ENCODE measurements around the gene PATJ. TPM values are rescaled to one million over a fixed set of nuclear protein-coding genes. Genes with fewer than 3 reads are reported as not detected.
"Not testable (repeated sequence)": the region's sequence is repeated elsewhere in the genome, so short reads cannot be mapped to it uniquely, and the experiment has no call there.

PATJ gene
- total RNA-seq, 2 donors from 2014 or later: 56.6 to 72.1 TPM

DNA sequence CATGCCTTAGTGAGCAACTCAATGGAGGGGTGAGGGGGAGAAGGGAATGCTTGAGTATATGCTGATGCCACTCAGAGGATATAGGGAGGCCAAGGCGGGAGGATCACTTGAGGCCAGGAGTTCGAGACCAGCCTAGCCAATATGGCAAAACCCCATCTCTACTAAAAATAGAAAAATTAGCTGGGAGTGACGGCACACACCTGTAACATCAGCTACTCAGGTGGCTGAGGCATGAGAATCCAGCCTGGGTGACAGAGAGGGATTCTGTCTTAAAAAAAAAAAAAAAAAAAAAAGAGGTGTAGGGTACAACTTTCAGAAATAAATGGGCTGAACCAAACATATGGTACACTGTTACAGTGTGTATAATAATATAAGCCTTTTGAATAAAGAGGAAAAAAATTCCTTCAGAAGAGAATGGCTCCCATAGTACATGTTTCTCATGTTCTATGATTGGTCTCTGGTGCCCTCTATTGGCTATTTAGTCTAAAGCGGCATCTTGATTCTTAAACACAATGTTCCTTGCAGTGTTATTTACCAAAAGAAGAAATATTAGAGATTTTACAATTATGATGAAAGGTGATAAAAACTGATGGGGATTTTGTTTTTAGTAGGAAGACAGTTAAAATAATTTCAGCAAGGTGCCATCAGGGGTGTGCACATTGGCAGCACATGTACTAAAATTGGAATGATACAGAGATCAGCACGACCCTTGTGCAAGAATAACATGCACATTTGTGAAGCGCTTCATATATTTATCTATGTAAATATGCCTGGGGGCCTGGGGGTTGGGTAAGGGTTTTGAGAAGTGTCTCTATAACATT is 109.8 kb downstream of the PATJ start:
- Mint-ChIP-seq H3K4me1 (peaks cover 7% of the 10 kb centered on the region), H3K27me3 (no peaks in the 10 kb centered on the region), H3K4me3 (no peak overlapping the region), H3K36me3 (ENCODE audit: low read depth) (no peaks in the 10 kb centered on the region), H3K27ac (no peak overlapping the region)
- ATAC-seq (peak; percentile 69), DNase-seq (no peak)
- no peaks in the 10 kb centered on the region for H3K9me3 ChIP-seq (ENCODE audit: control insufficient read depth, low read length, poor library complexity, severe bottlenecking)

DNA sequence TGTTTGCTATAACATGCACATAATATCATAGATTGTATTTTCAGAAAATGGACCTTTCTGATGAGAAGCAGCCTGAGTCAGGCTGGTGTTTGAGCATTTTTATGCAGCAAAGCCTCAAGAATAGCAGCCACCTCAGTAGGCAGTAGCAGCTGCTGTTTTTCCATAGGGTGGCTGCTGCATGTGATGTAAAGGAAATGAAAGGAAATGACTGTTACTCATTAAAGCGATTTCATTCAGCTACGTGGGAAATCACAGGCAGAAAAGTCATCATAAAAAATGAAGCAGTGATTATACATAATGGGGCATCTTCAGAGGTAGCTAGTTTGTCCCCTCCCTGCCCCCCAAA is 110.4 kb downstream of the PATJ start:
- H3K4me1 Mint-ChIP-seq: peaks cover 7% of the 10 kb centered on the region
- H3K9me3 ChIP-seq (ENCODE audit: control insufficient read depth, low read length, poor library complexity, severe bottlenecking): no peaks in the 10 kb centered on the region
- no peaks in the 10 kb centered on the region for H3K27me3 Mint-ChIP-seq
- H3K4me3 Mint-ChIP-seq: no peak overlapping the region
- no peak overlapping the region for H3K27ac Mint-ChIP-seq
- no peaks in the 10 kb centered on the region for H3K36me3 Mint-ChIP-seq (ENCODE audit: low read depth)
- ATAC-seq: no peak
- DNase-seq: no peak

DNA sequence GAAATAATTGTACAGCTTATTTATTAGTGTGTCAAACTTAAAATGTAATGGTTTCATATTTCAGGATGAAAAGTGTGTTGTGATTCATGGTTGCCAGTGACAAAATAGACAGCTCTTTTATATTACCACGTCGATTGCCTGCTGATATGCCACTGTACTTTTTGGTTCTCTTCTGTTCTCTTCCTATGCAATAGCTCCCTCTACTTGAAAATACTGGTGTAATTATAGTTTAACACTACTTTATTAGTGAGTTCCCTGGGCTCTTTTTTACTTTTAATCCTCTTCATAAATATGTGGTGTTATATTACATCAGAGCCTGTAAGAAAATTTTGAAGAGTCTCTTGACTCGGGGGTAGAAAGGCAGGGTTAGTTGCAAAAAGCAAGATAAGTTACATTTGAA is 111.3 kb downstream of the PATJ start:
- H3K27me3 Mint-ChIP-seq: no peaks in the 10 kb centered on the region
- no peak overlapping the region for H3K27ac Mint-ChIP-seq
- peaks cover 7% of the 10 kb centered on the region for H3K4me1 Mint-ChIP-seq
- H3K4me3 Mint-ChIP-seq: no peak overlapping the region
- H3K36me3 Mint-ChIP-seq (ENCODE audit: low read depth): peaks cover 4% of the 10 kb centered on the region
- DNase-seq (no peak), ATAC-seq (no peak)
- H3K9me3 ChIP-seq (ENCODE audit: control insufficient read depth, low read length, poor library complexity, severe bottlenecking): no peaks in the 10 kb centered on the region

DNA sequence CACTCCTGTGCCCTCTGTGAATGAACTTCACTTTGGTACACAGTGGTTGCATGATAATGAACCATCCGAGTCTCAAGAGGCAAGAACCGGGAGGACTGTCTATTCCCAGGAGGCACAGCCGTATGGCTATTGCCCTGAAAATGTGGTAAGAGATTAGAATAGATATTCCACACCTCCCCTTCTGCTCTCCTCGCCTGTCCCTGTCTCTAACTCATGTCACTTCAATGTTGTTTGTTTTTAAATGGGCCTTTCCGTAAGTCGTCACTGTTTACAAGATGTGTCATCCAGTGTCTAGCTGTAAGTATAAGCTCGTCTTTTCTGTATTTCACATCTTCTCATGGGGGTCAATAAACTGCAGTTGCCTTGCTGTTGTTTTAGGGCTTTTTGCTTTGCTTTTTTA is 122.2 kb downstream of the PATJ start:
- no peaks in the 10 kb centered on the region for H3K9me3 ChIP-seq (ENCODE audit: control insufficient read depth, low read length, poor library complexity, severe bottlenecking)
- H3K27me3 Mint-ChIP-seq: no peaks in the 10 kb centered on the region
- ATAC-seq: no peak
- peaks cover 10% of the 10 kb centered on the region for H3K36me3 Mint-ChIP-seq (ENCODE audit: low read depth)
- no peak overlapping the region for H3K27ac Mint-ChIP-seq
- H3K4me3 Mint-ChIP-seq: no peak overlapping the region
- no peak for DNase-seq
- H3K4me1 Mint-ChIP-seq: no peaks in the 10 kb centered on the region

DNA sequence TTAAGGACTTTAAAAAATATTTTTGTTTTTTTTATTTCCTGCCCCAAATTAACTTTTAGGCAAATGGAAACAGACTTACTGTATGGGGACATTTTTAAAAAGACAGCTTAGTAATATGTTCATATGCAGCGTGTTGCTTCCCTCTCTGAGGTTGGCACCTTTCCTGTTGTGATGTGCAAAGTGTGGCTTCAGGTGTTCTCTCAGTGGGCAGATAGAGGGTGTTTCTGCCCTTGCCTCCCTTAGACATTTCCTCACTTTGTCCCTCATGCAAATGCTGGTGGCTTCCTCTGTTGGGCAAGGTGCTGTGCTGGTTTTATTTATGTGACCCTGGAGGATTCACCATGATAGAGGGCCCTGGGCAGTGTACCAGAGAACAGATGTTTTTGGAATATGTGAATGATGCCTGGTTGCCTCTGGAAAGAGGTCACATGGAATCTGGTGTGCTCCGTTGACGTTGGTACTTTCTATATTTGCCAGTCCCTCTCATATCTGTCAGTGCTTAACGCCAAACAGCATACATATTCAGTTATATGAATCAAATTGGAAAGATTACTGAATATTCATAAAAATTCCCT is 123.5 kb downstream of the PATJ start:
- no peak for ATAC-seq
- Mint-ChIP-seq H3K4me1 (no peaks in the 10 kb centered on the region), H3K27ac (no peak overlapping the region), H3K4me3 (no peak overlapping the region), H3K36me3 (ENCODE audit: low read depth) (peaks cover 10% of the 10 kb centered on the region), H3K27me3 (no peaks in the 10 kb centered on the region)
- no peaks in the 10 kb centered on the region for H3K9me3 ChIP-seq (ENCODE audit: control insufficient read depth, low read length, poor library complexity, severe bottlenecking)
- no peak for DNase-seq

DNA sequence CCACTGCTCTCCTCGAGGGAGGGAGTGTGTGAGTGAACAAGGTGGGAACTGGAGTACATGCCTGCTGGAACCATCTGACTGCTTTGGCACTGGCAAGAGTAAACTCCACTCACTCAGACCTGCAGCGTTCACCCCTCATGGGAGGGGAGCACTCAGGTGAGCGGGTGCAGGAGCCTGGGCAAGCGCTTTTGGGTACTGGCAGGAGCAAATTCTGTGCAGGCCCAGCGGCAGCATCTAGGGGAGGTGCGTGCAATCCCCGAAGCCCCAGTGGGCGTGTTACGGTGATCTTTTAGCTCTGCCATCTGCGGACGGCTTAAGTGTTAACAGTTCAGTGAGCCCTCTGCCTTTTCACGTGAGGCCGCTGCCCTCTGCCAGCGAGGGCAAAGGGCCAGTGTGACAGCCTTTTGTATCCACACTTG is 127.4 kb downstream of the PATJ start:
- ATAC-seq: no peak
- no peaks in the 10 kb centered on the region for H3K27me3 Mint-ChIP-seq
- no peaks in the 10 kb centered on the region for H3K9me3 ChIP-seq (ENCODE audit: control insufficient read depth, low read length, poor library complexity, severe bottlenecking)
- H3K4me1 Mint-ChIP-seq: no peaks in the 10 kb centered on the region
- peaks cover 11% of the 10 kb centered on the region for H3K36me3 Mint-ChIP-seq (ENCODE audit: low read depth)
- no peak for DNase-seq
- no peak overlapping the region for H3K4me3 Mint-ChIP-seq
- no peak overlapping the region for H3K27ac Mint-ChIP-seq

DNA sequence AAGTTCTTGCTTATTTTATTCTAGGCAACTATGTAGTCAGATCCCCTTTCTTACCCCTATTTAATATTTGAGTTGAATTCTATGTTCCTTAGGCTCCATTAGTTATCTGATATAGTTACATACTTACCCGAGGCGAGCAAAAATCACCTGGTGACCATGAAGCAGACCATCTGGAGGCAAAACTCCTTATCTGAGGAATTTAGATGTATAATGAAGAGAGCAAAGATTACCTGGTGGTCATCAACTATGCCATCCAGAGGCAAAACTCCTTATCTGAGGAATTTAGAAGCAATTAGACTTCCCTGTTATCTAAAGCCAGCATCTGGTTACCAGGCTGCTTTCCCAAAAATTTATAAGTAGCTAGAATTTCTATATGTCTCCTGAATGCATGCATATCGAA is 129.9 kb downstream of the PATJ start:
- no peaks in the 10 kb centered on the region for H3K9me3 ChIP-seq (ENCODE audit: control insufficient read depth, low read length, poor library complexity, severe bottlenecking)
- no peak overlapping the region for H3K4me3 Mint-ChIP-seq
- no peaks in the 10 kb centered on the region for H3K4me1 Mint-ChIP-seq
- DNase-seq (no peak), ATAC-seq (no peak)
- H3K36me3 Mint-ChIP-seq (ENCODE audit: low read depth): peaks cover 10% of the 10 kb centered on the region
- H3K27me3 Mint-ChIP-seq: no peaks in the 10 kb centered on the region
- H3K27ac Mint-ChIP-seq: peak overlapping the region; percentile 69

DNA sequence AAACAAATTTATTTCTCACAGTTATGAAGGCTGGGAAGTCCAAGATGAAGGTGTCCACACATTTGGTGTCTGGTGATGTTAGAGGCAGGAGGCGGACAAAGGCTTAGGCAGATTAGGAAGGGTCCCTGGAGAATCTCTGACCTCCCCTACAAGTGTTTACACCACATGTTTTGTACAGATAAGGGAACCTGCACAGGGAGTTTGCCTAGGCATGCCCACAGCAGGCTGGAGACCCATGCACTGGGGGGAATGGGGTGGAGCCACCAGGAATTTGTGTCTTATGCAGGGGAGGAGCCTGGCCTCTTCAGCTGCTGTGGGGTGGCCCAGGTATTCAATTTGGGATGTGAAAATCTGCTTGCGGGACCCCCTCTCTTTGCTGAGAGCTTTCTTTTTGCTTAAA is 131.3 kb downstream of the PATJ start:
- H3K4me3 Mint-ChIP-seq: no peak overlapping the region
- ATAC-seq: no peak
- no peaks in the 10 kb centered on the region for H3K9me3 ChIP-seq (ENCODE audit: control insufficient read depth, low read length, poor library complexity, severe bottlenecking)
- H3K27ac Mint-ChIP-seq: no peak overlapping the region
- peaks cover 2% of the 10 kb centered on the region for H3K4me1 Mint-ChIP-seq
- H3K27me3 Mint-ChIP-seq: no peaks in the 10 kb centered on the region
- DNase-seq: no peak
- H3K36me3 Mint-ChIP-seq (ENCODE audit: low read depth): peaks cover 9% of the 10 kb centered on the region

DNA sequence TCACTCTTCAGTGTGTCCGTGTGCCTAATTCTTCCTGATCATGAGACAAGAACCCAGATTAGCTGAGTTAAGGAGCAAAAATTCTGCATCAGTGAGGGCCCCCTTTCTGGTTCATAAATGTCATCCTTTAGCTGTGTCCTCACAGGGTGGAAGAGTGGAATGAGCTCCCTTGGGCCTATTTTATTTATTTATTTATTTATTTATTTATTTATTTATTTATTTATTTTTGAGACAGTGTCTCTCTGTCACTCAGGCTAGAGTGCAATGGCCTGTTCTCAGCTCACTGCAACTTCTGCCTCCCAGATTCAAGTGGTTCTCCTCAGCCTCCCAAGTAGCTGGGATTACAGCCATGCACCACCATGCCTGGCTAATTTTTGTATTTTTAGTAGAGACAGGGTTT is 131.7 kb downstream of the PATJ start:
- no peaks in the 10 kb centered on the region for H3K9me3 ChIP-seq (ENCODE audit: control insufficient read depth, low read length, poor library complexity, severe bottlenecking)
- ATAC-seq (no peak), DNase-seq (no peak)
- H3K36me3 Mint-ChIP-seq (ENCODE audit: low read depth): peaks cover 9% of the 10 kb centered on the region
- no peaks in the 10 kb centered on the region for H3K27me3 Mint-ChIP-seq
- no peak overlapping the region for H3K27ac Mint-ChIP-seq
- peaks cover 2% of the 10 kb centered on the region for H3K4me1 Mint-ChIP-seq
- no peak overlapping the region for H3K4me3 Mint-ChIP-seq

DNA sequence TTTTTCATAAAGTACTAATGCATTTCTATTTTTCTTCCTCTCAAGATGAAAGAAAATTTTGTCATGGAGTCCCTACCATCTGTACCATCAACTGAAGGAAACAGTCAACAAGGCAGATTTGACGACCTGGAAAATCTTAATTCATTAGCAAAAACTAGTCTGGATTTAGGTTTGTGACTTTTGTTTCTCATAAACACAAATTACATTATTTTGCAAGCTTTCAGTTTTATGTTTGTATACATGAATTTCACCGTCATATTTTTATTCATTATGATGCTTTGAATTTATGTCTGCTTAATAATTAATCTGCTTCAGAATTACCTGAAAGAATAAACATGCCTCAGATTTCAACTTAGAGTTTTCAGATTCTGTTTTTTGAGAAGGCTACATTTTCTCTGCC is 132.9 kb downstream of the PATJ start:
- H3K9me3 ChIP-seq (ENCODE audit: control insufficient read depth, low read length, poor library complexity, severe bottlenecking): no peaks in the 10 kb centered on the region
- Mint-ChIP-seq H3K4me1 (peaks cover 2% of the 10 kb centered on the region), H3K27me3 (no peaks in the 10 kb centered on the region), H3K4me3 (no peak overlapping the region), H3K36me3 (ENCODE audit: low read depth) (peaks cover 9% of the 10 kb centered on the region), H3K27ac (no peak overlapping the region)
- ATAC-seq (no peak), DNase-seq (no peak)

DNA sequence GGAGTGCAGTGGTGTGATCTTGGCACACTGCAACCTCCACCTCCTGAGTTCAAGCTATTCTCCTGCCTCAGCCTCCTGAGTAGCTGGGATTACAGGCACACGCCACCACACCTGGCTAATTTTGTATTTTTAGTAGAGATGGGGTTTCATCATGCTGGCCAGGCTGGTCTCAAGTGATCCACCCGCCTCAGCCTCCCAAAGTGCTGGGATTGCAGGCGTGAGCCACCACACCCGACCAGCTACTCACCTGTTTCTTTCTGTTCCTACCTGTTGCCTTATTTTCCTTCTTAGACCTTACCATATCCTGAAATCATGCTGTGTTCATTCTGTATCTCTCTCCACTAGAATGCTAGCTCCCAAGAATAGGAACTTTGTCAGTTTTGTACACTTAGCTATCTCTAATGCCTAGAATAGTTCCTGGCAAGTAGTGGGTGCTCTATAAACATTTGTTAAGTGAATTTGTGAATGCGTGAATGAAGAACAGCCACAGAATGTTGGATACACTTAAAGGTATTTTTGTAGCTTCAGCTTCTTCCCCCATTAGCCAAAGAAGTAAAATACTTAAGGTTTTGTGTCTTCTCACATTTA is 137.7 kb downstream of the PATJ start:
- not testable (repeated sequence) for H3K9me3 ChIP-seq (ENCODE audit: control insufficient read depth, low read length, poor library complexity, severe bottlenecking); H3K4me3 Mint-ChIP-seq; ATAC-seq; DNase-seq; H3K27ac Mint-ChIP-seq; H3K27me3 Mint-ChIP-seq; H3K4me1 Mint-ChIP-seq
- H3K36me3 Mint-ChIP-seq (ENCODE audit: low read depth): peaks cover 11% of the 10 kb centered on the region

DNA sequence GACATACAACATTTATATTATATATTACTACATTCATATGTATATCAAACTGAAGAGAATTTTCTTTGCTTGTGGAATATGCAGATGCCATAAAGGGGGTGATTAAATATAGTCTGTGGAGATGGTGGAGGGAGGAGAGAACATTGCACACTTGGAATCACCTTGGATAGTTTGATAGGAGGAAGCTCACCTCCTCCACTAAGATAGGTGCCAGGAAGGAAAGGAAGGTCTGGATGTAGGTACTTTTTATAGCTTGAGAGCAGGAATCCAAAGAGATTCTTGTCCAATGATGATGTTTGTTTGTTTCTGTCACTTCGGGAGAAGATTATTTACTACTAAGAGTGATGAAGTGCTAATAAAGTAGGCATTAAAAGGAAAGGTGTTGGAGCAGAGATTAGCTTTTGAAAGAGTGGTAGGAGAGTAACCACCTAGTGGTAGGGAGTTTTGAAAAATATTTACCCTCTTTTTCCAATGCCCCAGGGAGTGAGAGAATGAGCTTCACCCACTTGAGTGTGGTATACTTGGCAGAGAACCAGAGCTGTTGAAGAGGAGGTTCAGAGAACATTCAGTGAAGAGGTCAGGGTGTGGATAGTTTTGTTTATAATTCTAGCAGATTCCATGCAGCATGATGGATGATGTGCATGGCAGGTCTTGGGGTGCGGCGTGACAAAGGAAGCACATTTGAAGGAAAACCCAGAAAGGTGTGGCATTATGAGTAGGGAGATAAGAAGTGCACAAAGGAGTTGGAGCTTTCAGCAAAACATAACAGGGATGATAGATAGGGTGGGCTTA is 145.0 kb downstream of the PATJ start:
- Mint-ChIP-seq H3K36me3 (ENCODE audit: low read depth) (peaks cover 24% of the 10 kb centered on the region), H3K27me3 (no peaks in the 10 kb centered on the region), H3K4me3 (no peak overlapping the region), H3K27ac (peak overlapping the region; percentile 12), H3K4me1 (peaks cover 11% of the 10 kb centered on the region)
- ATAC-seq: no peak
- no peak for DNase-seq
- no peaks in the 10 kb centered on the region for H3K9me3 ChIP-seq (ENCODE audit: control insufficient read depth, low read length, poor library complexity, severe bottlenecking)

DNA sequence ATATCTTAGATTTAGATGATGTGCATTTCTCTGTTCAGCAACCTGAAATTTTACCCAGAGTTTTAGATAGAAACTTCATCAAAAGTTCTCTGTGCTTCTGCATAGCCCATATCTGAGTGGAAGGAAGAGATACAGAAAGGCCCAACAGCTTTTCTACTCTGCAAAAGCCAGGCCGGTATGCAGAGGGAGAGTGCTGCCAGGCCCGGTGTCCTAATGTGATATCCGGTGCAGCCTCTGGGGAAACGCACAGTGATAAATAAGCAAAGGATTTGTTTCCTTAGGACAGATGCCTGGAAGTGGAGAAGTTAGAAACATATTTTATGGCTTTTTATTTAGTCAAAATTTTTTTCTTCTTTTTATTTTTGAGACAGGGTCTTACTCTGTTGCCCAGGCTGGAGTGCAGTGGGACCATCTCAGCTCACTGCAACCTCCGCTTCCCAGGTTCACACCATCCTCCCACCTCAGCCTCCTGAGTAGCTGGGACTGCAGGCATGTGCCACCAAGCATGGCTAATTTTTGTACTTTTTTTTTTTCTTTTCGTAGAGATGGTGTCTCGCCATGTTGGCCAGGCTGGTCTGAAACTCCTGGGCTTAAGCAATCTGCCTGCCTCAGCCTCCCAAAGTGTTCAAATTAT is 145.8 kb downstream of the PATJ start:
- DNase-seq: no peak
- peaks cover 11% of the 10 kb centered on the region for H3K4me1 Mint-ChIP-seq
- no peak overlapping the region for H3K27ac Mint-ChIP-seq
- no peak for ATAC-seq
- H3K36me3 Mint-ChIP-seq (ENCODE audit: low read depth): peaks cover 24% of the 10 kb centered on the region
- no peaks in the 10 kb centered on the region for H3K27me3 Mint-ChIP-seq
- no peaks in the 10 kb centered on the region for H3K9me3 ChIP-seq (ENCODE audit: control insufficient read depth, low read length, poor library complexity, severe bottlenecking)
- no peak overlapping the region for H3K4me3 Mint-ChIP-seq
